GM19239 (cell line): ENCODE data around the gene COMMD4.
A peak's percentile ranks its signal among the peaks of the same experiment; 100 is the strongest.
"Not testable (repeated sequence)": the region's sequence is repeated elsewhere in the genome, so short reads cannot be mapped to it uniquely, and the experiment has no call there.

Experiments used
- DNase-seq: peaks from one replicate; pipeline ENCODE4 v3.0.0; 2011; ENCODE audit warnings: low spot score; ENCODE audit not compliant: insufficient read length
- FAIRE-seq: peaks from 2 replicates; lab custom pipeline; 2011; peaks lifted over from hg19 to GRCh38; lab: Jason Lieb, UNC

Gene COMMD4

DNA sequence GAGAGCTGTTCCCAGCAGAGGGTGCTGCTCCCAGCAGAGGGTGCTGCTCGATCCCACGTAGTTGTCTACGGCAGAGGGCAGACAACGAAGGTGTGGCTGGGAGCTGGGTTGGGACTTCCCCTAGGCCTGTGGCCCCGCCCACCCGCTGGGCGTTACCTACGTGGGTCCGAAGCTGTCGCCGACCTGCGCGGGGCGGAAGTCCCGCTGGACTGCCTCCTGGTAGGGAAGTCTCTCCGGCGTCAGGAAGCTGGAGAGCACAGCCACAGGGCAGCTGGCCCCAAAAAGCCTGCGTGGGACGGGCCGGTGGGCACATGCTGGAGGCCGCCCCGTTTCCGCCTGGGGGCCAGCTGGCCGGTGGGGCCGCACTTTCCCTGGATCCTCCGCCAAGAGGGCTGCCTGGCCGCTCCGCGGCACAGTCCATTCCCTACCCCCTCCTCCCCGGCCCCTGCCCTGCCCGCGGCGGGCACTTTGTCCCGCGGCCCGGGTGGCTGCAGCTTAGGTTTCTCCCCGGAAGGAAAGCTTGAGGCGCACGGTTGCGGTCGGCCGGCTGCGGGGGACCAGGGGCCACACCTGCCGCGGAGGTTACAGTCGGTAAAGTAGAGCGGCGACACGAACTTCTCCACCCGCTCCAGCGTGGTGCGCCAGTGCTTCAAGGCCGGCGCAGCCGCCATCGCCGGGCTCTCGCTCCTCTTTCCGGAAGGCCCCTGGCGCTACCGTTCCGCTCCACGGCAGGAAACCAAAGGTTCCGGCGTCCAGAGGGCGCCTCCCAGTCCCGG, 32.2 kb downstream of the COMMD4 start, which contains the start of gene MAN2C1:
Gene MAN2C1, minus strand, starts transcription at position 695 of the 776 bp plus-strand sequence. Its CDS starts 24 bp downstream, at position 671.
- DNase-seq (peak; percentile 93), FAIRE-seq (peak; percentile 98)

GRCh38 chr15:75368689-75369239, 32.9 kb downstream of the COMMD4 start:
- no peak for FAIRE-seq
- no peak for DNase-seq

- FAIRE-seq (no peak), DNase-seq (no peak)
These were observed 34.2 kb downstream of the COMMD4 start for GRCh38 chr15:75369897-75370581.

DNA sequence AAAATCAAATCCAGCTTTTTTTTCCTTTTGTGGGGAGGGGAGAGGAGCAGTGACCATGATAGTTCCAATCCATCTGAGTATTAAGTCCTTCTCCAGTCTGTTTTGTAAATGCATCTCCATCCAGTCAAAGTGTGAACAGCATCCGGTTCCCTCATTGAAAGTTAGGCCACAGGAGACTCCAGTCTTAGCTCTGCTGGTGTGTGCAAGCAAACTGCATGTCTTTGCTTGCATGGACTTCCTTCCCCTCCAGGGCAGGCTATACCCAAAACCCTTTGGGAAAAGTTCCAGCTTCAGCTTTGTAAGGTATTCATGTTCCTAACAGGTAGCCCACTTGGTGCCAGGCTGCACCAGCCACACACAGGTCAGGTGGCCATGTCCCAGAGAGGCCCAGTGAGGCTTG, 35.6 kb downstream of the COMMD4 start:
- FAIRE-seq (no peak), DNase-seq (no peak)

DNA sequence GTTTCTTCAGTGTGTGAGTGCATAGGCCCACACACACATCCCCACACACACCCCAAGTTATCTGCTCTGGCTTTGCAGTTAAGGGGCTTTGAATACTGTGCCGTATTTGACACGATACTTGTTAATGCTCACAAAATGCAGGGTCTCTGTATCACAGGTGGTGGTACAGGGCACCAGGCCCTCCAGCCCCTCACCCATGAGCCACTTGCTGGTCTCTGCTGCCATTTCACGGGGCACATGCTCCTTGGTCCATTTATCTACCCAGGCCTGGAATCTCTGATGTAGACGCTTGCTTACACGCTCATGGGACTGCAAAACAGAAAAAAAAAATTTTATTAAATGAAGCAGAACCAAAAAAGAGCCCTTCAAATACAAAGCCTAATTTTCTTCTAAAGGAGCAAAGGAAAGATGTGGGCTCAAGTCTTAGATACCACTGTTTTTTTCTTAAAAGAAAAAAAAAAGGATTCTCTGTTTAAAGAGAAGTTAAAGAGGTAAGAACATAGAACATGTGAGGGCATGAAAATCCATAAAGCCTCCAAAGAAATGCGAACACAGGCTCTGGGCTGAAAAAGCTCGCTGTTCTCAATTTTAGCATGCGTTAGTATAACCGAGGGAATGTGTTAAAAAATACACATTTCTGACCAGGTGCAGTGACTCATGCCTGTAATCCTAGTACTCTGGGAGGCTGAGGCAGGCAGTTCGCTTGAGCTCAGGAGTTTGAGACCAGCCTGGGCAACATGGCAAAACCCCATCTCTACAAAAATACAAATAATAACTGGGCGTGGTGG, 36.2 kb downstream of the COMMD4 start:
- DNase-seq, result no peak
- FAIRE-seq, result no peak

- FAIRE-seq (no peak), DNase-seq (no peak)
These were observed 44.9 kb downstream of the COMMD4 start for GRCh38 chr15:75380773-75381172.

DNA sequence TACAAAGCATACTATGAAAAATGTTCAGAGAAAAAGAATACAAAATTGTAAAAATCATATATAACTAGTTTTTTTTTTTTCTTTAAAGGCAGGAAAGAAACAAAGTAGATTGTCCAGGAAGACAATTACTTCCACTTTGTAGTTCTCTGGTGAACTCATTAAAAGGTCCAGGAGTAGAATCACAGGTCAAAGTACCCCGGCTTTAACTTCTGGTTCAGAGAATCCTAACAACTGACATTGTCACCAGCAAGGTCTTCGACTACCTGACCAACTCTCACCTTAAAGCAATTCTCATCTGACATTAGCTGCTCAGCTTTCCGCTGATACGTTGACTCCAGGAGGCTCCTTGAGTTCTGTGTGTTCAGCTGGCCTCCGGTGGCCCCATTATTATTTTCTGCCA, 48.1 kb downstream of the COMMD4 start:
- not testable (repeated sequence) for DNase-seq, FAIRE-seq
